PC-9 (cell line): ENCODE measurements around the gene ATP2B2.

Experiments used
- CTCF ChIP-seq: fragments of 200-600 bp; sonication (generic); conservative IDR thresholded peaks from 2 replicates; pipeline ENCODE4 v1.6.1; 2017; ENCODE audit warnings: mixed run types, antibody characterized with exemption, mild to moderate bottlenecking, moderate library complexity
- EZH2 ChIP-seq: fragments of 200-600 bp; sonication (generic); IDR thresholded peaks from 2 replicates; pipeline ENCODE4 v1.8.0; 2017; ENCODE audit warnings: antibody characterized with exemption, low read depth

DNA sequence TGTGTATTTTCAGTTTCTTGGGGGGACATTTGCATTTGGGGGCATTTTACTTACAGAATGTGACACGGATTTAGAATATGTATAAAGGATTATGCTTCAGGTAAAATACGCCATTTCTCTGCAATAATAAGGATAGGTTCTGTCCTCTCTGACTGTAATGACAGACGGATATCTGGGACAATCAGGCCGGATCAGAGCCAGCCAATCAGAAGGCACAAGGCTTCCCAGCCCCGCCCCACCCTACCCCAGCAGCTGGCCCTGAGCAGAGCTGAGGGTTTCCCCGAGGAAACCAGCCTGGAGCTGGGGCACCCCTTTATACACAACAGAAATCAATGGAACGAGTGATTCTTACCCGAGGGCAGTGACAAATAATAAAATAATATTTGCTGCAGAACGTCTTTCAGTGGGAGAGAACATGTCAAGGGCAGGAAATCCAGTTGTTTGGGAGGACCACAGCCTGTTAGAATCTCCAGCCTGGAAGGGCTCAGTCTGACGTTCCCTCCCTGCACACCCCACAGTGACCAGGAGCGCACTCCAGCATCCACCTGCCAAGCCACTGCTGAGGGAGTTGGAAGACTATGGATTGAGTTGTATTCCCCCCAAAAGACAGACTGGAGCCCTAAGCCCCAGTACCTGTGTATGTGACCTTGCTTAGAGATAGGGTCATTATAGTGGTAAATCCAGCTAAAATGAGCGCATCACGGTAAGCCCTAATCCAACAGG, 154.2 kb downstream of the ATP2B2 start:
- TF ChIP-seq CTCF (no peak), EZH2 (no peak)
